ENCODE data around the gene CX3CR1.

CX3CR1 gene

GRCh38 chr3:39268549-39268900, 11.3 kb downstream of the CX3CR1 start:
- no peak for TF ChIP-seq REST (IDR thresholded peaks at IDR 0.05; ENCODE audit: insufficient read depth in 1 of 2, low read depth in 2 of 2, low read length in 2 of 2)
- TF ChIP-seq TAF1 (IDR thresholded peaks at IDR 0.05; ENCODE audit: borderline replicate concordance, insufficient read depth, low read length): no peak
- no peak for TF ChIP-seq FOXP2 (optimal IDR thresholded peaks at IDR 0.05; ENCODE audit: borderline replicate concordance, extremely low read depth, extremely low read length, insufficient read depth)
- TF ChIP-seq POLR2AphosphoS5 (IDR thresholded peaks at IDR 0.05; ENCODE audit: low read depth, low read length): no peak
- TF ChIP-seq SIN3A (IDR thresholded peaks at IDR 0.05; ENCODE audit: borderline replicate concordance, insufficient read depth, low read length): no peak

- TF ChIP-seq REST (IDR thresholded peaks at IDR 0.05; ENCODE audit: insufficient read depth in 1 of 2, low read depth in 2 of 2, low read length in 2 of 2) (no peak), POLR2AphosphoS5 (IDR thresholded peaks at IDR 0.05; ENCODE audit: low read depth, low read length) (no peak)
Observed at GRCh38 chr3:39267631-39268548, 11.9 kb downstream of the CX3CR1 start.

- TF ChIP-seq REST (IDR thresholded peaks at IDR 0.05; ENCODE audit: insufficient read depth in 1 of 2, low read depth in 2 of 2, low read length in 2 of 2): no peak
- no peak for TF ChIP-seq TAF1 (IDR thresholded peaks at IDR 0.05; ENCODE audit: borderline replicate concordance, insufficient read depth, low read length)
Observed at GRCh38 chr3:39264053-39264452, 15.8 kb downstream of the CX3CR1 start.

GRCh38 chr3:39263576-39263975, 16.3 kb downstream of the CX3CR1 start:
- no peak for TF ChIP-seq FOXP2 (optimal IDR thresholded peaks at IDR 0.05; ENCODE audit: borderline replicate concordance, extremely low read depth, extremely low read length, insufficient read depth)
- TF ChIP-seq SIN3A (IDR thresholded peaks at IDR 0.05; ENCODE audit: borderline replicate concordance, insufficient read depth, low read length): no peak
- no peak for TF ChIP-seq REST (IDR thresholded peaks at IDR 0.05; ENCODE audit: insufficient read depth in 1 of 2, low read depth in 2 of 2, low read length in 2 of 2)
- no peak for TF ChIP-seq TAF1 (IDR thresholded peaks at IDR 0.05; ENCODE audit: borderline replicate concordance, insufficient read depth, low read length)
- no peak for TF ChIP-seq POLR2AphosphoS5 (IDR thresholded peaks at IDR 0.05; ENCODE audit: low read depth, low read length)

GRCh38 chr3:39262846-39263245, 17.0 kb downstream of the CX3CR1 start:
- TF ChIP-seq TAF1 (IDR thresholded peaks at IDR 0.05; ENCODE audit: borderline replicate concordance, insufficient read depth, low read length): no peak
- TF ChIP-seq SIN3A (IDR thresholded peaks at IDR 0.05; ENCODE audit: borderline replicate concordance, insufficient read depth, low read length): no peak
- no peak for TF ChIP-seq FOXP2 (optimal IDR thresholded peaks at IDR 0.05; ENCODE audit: borderline replicate concordance, extremely low read depth, extremely low read length, insufficient read depth)
- TF ChIP-seq REST (IDR thresholded peaks at IDR 0.05; ENCODE audit: insufficient read depth in 1 of 2, low read depth in 2 of 2, low read length in 2 of 2): no peak
- no peak for TF ChIP-seq POLR2AphosphoS5 (IDR thresholded peaks at IDR 0.05; ENCODE audit: low read depth, low read length)

Measured in PFSK-1 (cell line).